A549 (cell line): ENCODE results near the gene AAK1.

ENCODE experiments used
- CTCF ChIP-seq: fragments of >200 bp; sonication (Bioruptor Twin); formaldehyde crosslinking; IDR thresholded peaks from 3 replicates; pipeline ENCODE4 v1.5.1; 2016
- HDAC2 ChIP-seq: fragments of 200-600 bp; sonication (generic); IDR thresholded peaks from 2 replicates; pipeline ENCODE4 v1.6.1; 2016
- JUN ChIP-seq, 2 experiments: fragments of >200 bp; sonication (Bioruptor Twin); formaldehyde crosslinking; IDR thresholded peaks; 2 replicates in 1 of 2; 3 replicates in 1 of 2; pipeline ENCODE4 v1.6.1; 2016 to 2017
- MAFK ChIP-seq: fragments of 450-650 bp; IDR thresholded peaks from 2 replicates; pipeline ENCODE4 v1.6.1; 2014; ENCODE audit not compliant: partially characterized antibody
- NR3C1 ChIP-seq: fragments of >200 bp; sonication (Bioruptor Twin); formaldehyde crosslinking; IDR thresholded peaks from 3 replicates; pipeline ENCODE4 v1.6.1; 2017
- PBX3 ChIP-seq: IDR thresholded peaks from 2 replicates; pipeline ENCODE4 v1.6.1; 2012
- RAD21 ChIP-seq, 2 experiments: fragments of >200 bp in 1 of 2; sonication (Bioruptor Twin) in 1 of 2; formaldehyde crosslinking in 1 of 2; IDR thresholded peaks in 1 of 2; conservative IDR thresholded peaks in 1 of 2; 2 replicates in 1 of 2; 3 replicates in 1 of 2; pipeline ENCODE4 v1.6.1; 2012 to 2018; ENCODE audit warnings: inconsistent platforms in 1 of 2
- RCOR1 ChIP-seq: fragments of 150-350 bp; IDR thresholded peaks from 2 replicates; pipeline ENCODE4 v1.6.1; 2014; ENCODE audit warnings: antibody characterized with exemption, low read length, low read depth
- REST ChIP-seq: fragments of 200-600 bp; sonication (generic); IDR thresholded peaks from 2 replicates; pipeline ENCODE4 v1.6.1; 2016; ENCODE audit warnings: antibody characterized with exemption, mild to moderate bottlenecking, moderate library complexity
- ZFP36 ChIP-seq: fragments of 450-650 bp; IDR thresholded peaks from 2 replicates; pipeline ENCODE4 v1.6.1; 2014; ENCODE audit warnings: borderline replicate concordance; ENCODE audit not compliant: partially characterized antibody

- TF ChIP-seq HDAC2 (no peak), CTCF (no peak), MAFK (no peak), JUN (IDR thresholded peaks at IDR 0.05) (no peak), ZFP36 (no peak), NR3C1 (no peak), REST (no peak), PBX3 (no peak), RAD21 (conservative IDR thresholded peaks at IDR 0.05 in 1 of 2, IDR thresholded peaks at IDR 0.05 in 1 of 2) (no peak), RCOR1 (no peak)
Observed at GRCh38 chr2:69561101-69561500, 82.4 kb downstream of the AAK1 start.
